Stimulated activated CD8-positive, alpha-beta memory T cell treated with anti-CD3 and anti-CD28 coated beads, Interleukin-12 subunit alpha, Interleukin-12 subunit beta, amount 100 ng/mL, for 1 hour (primary cell): ENCODE measurements around the gene CNFN.

Experiments
- DNase-seq: peaks from one replicate; pipeline ENCODE4 v3.0.0-alpha.2; 2020; ENCODE audit warnings: low read depth

Gene CNFN

DNA sequence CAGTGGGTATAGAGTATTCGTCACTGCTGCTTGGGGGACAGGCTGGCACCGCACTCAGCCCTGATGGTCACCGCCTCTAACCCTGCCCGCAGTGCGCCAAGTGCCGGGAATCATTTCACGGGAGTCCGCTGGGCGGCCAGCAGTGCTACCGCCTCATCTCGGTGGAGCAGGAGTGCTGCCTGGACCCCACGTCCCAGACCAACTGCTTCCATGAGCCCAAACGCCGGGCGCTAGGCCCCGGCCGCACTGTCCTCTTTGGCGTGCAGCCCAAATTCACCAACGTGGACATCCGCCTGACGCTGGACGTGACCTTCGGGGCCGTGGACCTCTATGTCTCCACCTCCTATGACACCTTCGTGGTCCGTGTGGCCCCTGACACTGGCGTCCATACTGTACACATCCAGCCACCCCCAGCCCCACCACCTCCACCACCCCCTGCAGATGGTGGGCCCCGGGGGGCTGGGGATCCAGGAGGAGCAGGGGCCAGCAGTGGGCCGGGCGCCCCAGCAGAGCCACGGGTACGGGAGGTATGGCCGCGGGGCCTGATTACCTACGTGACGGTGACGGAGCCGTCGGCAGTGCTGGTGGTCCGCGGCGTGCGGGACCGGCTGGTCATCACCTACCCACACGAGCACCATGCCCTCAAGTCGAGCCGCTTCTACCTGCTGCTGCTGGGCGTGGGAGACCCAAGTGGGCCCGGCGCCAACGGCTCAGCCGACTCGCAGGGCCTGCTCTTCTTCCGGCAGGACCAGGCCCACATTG lies 14.5 kb downstream of the CNFN start:
- no peak for DNase-seq

DNA sequence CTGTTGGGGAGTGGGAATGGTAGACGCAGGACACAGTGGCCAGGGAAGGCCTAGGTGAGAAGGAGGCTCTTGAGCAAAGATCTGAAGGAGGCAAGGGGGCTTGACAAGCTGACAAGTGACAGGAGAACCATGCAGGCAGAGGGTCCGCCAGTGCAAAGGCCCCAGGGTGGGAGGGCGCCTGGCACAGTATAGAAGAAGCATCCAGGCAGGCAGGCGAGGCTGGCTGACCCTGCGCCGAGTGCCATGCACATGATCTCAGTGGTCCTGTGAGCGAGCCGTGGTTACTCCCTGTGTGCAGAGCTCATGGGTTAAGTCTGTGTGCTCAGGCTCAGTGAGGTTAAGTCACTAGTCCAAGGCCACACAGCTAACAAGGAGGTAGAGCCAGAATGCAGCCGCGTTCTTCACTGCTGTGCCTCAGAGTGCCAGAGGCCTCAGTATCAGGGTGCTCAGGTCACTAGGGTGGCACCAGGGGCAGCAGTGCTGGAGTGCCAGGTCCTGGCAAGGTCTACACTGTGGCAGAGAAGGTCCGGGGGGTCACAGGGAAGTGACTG lies 15.2 kb downstream of the CNFN start:
- no peak for DNase-seq

DNA sequence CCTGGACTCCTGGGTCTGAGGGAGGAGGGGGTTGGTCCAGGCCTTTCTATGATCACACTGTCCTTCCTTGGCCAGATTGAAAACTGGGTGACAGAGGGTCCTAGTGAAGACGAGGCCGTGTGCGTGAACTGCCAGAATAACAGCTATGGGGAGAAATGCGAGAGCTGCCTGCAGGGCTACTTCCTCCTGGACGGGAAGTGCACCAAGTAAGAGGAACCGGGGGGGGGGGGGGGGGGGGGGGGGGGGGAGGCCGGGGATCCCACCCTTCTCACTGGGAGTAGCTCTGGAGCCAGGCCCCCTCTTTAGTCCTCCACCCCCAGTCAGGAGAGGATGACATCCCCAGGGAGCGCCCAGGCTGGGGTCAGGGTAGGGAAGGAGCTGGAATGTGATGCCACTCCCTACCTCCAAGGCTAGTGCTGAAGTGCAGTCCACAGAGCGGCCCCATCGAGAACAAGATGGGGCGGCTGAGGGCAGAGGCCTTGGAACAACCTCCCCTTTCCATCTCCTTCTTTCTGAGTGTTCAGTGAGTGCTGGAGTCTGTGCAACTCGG lies 19.4 kb downstream of the CNFN start:
- no peak for DNase-seq

DNA sequence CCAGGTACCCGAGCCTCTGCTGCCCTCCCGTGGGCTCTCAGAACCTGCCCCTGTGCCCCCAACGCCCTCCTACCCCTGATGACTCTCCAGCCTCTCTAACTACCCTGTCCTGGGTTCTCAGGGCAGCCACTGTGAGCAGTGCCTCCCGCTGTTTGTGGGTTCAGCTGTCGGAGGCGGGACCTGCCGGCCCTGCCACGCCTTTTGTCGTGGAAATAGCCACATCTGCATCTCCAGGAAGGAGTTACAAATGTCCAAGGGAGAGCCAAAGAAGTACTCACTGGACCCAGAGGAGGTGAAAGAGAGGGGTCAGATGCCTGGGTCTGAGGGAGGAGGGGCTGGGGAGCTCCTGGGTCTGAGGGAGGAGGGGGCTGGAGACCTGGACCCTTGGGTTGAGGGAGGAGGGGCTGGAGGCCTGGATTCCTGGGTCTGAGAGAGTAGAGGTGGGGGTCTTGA lies 20.0 kb downstream of the CNFN start:
- DNase-seq: no peak

DNA sequence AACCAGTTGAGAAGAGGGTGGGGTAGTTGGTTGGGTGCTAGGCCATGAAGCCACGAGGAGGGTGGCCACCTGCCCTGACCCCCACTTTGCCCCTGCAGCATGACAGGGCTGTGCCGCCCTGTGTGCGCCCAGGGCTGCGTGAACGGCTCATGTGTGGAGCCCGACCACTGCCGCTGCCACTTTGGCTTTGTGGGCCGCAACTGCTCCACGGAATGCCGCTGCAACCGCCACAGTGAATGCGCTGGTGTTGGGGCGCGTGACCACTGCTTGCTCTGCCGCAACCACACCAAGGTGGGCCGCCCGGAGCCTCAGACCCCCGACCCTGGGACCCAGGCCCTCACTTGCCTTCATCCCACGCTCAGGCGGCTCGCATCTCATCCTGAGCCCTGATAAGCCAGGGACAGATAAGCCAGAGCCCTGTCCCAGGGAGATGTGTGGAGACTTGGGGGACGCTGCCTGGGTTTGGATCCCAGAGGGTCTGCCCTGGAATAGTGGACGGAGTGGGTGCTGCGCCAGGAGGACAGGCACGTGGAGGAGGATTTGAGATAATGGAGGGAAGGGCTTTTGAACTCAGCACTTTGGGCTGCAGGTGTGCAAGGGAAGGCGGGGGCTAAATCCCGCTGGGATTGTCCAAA lies 20.5 kb downstream of the CNFN start:
- DNase-seq: no peak

DNA sequence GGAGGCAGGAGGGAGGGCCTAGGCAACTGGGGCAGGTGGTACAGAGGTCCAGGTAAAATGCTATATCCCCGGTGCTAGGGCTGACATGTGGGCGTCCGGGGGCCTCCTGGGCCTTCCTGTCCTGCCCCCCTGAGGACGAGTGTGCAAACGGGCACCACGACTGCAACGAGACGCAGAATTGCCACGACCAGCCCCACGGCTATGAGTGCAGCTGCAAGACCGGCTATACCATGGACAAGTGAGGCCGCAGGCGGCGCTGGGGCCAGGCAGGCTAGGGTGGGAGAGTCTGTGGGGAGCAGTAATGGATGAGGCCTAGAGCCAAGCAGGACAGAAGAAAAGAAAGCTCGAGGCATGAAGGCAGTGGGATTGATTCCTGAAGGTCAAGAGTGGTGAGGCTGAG lies 21.3 kb downstream of the CNFN start:
- DNase-seq: no peak

DNA sequence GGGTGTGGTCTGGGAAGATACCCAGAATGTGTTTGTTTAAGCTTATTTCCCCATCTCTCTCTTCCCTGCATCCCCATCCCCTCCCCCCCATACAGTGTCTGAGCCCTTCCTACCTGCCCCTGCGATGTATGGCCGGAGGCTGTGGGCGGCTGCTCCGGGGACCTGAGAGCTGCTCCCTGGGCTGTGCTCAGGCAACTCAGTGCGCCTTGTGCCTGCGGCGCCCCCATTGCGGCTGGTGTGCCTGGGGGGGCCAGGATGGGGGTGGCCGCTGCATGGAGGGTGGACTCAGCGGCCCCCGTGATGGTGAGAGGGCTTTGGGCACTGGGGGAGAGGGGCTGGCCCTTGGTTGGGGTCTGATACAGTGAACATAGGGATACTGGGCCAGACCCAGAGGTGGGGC lies 21.7 kb downstream of the CNFN start:
- no peak for DNase-seq

DNA sequence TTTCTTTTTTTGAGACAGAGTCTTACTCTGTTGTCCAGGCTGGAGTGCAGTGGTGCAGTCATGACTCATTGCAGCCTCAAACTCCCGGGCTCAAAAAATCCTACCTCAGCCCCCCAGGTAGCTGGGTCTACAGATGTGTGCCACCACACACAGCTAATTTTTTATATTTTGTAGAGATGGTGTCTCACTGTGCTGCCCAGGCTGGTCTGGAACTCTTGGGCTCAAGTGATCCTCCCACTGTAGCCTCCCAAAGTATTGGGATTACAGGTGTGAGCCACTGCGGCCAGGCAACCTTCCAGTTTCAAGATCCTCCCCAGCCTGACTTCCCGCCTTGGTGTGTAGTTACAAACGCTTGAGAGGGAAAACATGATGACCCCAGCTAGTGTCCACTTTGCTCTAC lies 22.2 kb downstream of the CNFN start:
- no peak for DNase-seq

DNA sequence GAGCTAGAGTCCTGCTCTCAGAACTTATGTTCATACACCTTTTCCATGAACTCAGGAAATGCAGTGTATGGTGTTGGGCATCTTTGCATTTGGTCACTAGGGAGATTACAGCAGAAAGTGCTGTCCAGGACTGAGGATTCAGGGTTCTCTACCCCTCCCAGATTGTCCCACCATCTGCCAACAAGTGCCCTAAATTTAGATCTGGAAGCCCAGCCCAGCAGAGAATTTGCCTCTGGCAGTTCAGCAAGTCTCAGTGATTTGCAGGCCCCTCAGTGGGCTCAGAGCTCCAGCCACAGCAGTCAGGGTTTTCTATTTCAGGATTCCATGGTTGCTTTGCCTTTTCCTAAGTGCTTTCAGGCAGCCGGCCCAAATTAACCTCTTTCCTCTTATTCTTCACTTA lies 23.4 kb downstream of the CNFN start:
- DNase-seq: no peak

DNA sequence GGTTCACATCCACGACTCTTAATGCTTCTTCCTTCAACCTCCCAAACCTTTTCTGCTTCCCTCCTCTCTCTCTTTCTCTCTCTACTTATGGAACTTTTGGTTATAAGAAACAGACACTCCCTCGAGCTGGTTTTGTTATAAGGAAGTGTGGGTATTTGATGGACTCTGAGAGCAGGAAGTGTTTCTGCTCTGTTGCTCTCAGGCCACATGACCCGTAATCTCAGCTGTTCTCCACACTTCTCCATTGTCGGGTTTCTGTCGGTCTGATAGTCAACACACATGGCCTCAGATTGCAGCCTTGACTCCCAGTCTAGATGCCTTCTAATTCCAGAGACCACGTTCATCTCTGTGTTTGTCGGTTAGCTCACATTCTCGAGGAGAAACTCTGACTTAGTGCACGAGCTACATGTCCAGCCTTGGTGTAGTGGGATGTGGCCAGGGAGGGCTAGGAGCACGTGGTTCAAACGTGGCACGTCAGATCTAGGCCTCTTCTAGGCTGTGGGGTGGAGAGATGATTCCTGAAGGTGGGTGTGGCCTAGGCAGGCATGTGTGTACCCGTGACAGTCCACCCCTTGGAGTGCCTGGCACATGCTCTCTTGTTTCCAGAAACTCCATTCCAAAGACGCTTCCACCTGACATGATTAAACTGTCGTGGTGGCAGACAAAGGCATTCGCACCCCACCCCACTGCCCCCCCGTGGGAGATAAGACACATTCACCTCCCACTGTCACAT lies 26.3 kb downstream of the CNFN start:
- DNase-seq: no peak

DNA sequence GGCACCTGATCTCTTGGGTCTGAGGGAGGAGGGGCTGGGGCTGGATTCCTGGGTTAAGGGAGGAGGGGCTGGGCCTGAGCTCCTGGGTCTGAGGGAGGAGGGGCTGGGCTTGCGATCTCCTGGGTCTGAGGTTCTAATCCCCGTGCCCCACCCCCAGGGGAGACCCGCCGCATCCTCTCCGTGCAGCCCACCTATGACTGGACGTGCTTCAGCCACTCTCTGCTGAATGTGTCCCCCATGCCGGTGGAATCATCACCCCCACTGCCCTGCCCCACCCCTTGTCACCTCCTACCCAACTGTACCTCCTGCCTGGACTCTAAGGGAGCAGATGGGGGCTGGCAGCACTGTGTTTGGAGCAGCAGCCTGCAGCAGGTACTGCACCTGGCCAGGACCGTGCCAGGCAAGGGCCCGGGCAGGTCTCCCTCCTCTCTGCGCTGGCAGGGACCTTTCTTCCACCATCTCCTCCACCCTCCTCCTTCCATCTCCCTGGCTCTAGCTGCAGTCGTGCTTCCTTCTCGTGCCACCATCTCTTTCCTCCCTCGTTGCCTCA lies 27.1 kb downstream of the CNFN start:
- no peak for DNase-seq

DNA sequence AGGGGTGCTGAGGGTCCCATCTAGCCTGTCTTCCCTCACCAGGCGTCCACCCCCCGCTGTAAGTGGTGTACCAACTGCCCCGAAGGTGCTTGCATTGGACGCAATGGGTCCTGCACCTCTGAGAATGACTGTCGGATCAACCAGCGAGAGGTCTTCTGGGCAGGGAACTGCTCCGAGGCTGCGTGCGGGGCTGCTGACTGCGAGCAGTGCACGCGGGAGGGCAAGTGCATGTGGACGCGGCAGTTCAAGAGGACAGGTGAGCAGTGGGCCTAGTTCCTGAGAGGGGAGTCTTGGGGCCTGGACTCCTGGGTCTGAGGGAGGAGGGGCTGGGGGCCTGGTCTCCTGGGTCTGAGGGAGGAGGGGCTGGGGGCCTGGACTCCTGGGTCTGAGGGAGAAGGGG lies 27.8 kb downstream of the CNFN start:
- no peak for DNase-seq

DNA sequence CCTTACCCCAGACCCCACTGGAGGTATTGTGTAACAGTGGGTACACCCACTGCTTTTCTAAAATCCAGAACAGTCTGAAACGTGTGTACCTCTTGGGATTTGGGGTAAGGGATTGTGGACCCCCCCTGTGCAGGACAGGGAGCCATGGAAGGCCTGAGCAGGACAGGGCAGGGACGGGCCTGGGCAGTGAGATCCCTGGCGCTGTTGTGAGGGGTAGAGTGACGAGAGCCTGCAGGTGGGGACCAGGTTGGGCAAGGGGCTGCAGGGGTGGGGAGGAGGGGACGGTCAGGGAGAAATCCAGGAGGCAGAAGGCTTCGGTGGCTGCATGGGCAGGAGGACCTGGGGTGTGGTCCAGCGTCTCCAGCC lies 28.6 kb downstream of the CNFN start:
- DNase-seq: no peak

DNA sequence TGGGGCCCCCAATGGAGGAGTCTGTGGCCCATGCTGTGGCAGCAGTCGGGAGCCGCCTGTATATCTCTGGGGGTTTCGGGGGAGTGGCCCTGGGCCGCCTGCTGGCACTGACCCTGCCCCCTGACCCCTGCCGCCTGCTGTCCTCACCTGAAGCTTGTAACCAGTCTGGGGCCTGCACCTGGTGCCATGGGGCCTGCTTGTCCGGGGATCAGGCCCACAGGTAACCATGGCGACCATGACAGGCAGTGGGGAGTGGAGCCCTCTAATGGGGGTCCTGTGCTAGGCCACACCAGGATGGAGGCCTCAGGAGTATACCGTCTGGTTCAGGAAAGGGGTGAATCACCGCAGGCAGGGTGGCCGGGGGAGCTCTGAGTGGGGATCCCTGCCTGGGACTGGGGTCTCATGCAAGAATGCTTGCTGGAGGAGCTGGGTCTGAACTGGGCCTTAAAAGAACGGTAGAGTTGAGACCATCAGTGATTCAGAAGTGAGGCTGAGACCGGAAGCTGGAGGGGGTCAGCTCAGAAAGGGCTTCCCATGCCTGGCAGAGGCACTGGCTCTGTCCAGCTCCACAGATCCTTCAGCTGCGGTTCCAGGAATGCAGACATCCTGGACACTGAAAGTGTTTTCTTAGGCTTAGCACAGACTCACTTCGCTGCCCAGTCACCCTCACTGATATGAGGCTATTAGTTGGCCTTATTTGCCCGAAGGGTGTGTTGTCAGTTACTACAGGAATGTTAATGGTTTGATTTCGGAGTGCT lies 29.1 kb downstream of the CNFN start:
- no peak for DNase-seq

DNA sequence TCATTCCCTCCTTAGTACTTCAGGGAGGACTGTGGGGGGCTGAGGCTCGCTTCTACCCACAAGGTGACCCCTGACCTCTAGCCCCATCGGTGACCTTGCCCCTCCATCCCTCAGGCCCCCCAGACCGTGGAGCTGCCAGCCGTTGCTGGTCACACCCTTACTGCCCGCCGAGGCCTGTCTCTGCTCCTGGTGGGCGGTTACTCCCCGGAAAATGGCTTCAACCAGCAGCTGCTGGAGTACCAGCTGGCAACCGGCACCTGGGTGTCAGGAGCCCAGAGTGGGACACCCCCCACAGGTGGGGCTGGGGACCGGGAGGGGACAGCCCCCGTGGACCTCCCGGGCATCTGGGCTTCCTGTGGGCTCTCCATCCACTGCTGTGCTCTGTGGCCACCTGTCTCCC lies 32.8 kb downstream of the CNFN start:
- no peak for DNase-seq

DNA sequence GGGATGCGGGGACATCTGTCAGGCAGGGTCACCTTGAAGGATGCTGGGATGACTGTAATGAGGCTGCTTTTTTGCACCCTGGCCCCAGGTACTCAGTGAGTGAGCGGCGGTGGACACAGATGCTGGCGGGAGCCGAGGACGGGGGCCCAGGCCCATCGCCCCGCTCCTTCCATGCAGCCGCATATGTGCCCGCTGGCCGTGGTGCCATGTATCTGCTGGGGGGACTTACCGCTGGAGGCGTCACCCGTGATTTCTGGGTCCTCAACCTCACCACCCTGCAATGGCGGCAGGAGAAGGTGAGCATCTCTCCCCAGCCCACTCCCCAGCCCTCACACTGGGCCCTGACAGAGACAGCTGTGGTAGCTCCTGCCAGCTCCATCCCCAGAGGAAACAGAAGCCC lies 33.4 kb downstream of the CNFN start:
- DNase-seq: no peak

DNA sequence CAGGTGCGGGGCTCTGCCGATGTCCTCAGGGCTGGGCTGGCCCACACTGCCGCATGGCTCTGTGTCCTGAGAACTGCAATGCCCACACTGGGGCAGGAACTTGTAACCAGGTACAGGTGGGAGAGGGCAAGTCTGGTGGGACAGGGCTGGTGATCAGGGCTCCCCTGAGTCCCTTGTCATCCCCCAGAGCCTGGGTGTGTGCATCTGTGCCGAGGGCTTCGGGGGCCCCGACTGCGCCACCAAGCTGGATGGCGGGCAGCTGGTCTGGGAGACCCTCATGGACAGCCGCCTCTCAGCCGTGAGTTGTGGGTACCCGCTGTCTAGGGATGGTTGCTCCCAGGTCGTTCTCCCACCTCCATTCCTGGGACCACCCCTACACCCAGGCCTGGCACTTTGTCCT lies 34.2 kb downstream of the CNFN start:
- DNase-seq: no peak

DNA sequence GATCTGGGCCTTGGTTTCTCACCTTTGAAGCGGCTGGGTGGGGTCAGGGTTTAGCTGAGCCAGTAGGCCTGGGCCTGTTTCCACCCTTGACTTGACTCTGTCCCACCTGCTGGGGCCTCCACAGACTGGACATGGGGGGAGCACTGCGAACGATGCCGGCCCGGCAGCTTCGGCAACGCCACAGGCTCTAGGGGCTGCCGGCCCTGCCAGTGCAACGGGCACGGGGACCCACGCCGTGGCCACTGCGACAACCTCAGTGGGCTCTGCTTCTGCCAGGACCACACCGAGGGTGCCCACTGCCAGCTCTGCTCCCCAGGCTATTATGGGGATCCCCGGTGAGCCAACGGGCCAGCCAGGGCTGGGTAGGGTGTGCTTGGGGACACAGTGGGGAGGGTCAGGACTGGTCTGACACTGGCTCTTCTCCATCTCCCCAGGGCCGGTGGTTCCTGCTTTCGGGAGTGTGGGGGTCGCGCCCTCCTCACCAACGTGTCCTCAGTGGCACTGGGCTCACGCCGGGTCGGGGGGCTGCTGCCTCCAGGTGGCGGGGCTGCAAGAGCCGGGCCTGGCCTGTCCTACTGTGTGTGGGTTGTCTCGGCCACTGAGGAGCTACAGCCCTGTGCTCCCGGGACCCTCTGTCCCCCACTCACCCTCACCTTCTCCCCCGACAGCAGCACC lies 36.6 kb downstream of the CNFN start:
- no peak for DNase-seq

DNA sequence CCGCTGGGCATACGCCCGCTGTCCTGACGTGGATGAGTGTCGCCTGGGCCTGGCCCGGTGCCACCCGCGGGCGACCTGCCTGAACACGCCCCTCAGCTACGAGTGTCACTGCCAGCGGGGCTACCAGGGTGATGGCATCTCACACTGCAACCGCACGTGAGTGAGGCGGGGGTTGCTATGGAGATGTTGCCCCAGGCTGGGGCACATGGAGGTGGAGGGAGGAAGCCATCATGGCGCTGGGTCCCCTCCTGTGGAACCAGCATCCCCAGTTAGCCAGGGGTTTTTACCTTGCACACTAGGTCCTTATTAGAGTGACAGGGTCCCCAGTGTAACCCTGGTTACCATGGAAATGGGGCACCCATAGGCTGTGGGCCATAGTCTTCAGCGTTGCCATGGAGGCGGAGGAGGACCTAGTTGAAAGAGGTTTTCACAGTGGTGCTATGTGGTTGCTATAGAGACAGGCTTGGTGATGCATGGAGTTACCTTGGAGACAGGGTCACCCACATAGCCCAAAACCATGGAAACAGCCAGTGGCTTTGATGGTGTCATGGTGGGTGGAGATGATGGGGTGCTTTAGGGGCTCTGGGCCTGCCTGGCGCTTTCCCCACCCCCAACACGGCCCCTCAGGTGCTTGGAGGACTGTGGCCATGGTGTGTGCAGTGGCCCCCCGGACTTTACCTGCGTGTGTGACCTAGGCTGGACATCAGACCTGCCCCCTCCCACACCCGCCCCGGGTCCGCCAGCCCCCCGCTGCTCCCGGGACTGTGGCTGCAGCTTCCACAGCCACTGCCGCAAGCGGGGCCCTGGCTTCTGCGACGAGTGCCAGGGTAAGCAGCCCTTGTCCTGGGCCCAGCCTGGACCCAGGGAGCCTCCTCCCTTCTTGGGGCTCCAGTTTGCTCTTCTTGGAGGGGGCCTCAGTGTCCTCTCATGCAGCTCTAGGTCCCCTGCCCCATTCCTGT lies 37.5 kb downstream of the CNFN start:
- no peak for DNase-seq
